MCF 10A (cell line): Measurements from ENCODE around the gene PABPN1L. TPM values are rescaled to one million over a fixed set of nuclear protein-coding genes. Genes with fewer than 3 reads are reported as not detected.

Experiments
- BruUV-seq: library from RNA; stranded (reverse); fragments of 400-500 nt; replicated peaks from 2 replicates; lab custom pipeline; 2021; lab: Mats Ljungman, UMichigan
- CTCF ChIA-PET: fragments of 300-600 bp; sonication (Branson Sonifier 250); formaldehyde crosslinking; extraction: SDS; loops from one replicate; lab custom pipeline; 2021; ENCODE audit warnings: antibody characterized with exemption, inconsistent platforms; lab: Yijun Ruan, JAX
- POLR2A ChIA-PET: fragments of 300-600, 350-650 bp; sonication (Branson Sonifier 250); formaldehyde crosslinking; extraction: SDS; loops from one replicate; lab custom pipeline; 2020; ENCODE audit warnings: antibody characterized with exemption, inconsistent platforms; lab: Yijun Ruan, JAX
- DNase-seq: peaks from one replicate; pipeline ENCODE4 v3.0.0-alpha.2; 2018; ENCODE audit not compliant: unreplicated experiment
- H3K27ac Mint-ChIP-seq: one replicate; pipeline ENCODE4 v1.8.0; 2022; ENCODE audit warnings: mild to moderate bottlenecking, low read depth, mixed read lengths; ENCODE audit not compliant: unreplicated experiment
- H3K27me3 Mint-ChIP-seq: one replicate; pipeline ENCODE4 v1.8.0; 2022; ENCODE audit warnings: mixed read lengths; ENCODE audit not compliant: insufficient read depth, unreplicated experiment
- H3K36me3 Mint-ChIP-seq: one replicate; pipeline ENCODE4 v1.8.0; 2022; ENCODE audit warnings: mild to moderate bottlenecking, moderate library complexity, mixed read lengths; ENCODE audit not compliant: insufficient read depth, unreplicated experiment
- H3K4me1 Mint-ChIP-seq: one replicate; pipeline ENCODE4 v1.8.0; 2022; ENCODE audit warnings: mixed read lengths; ENCODE audit not compliant: insufficient read depth, unreplicated experiment
- H3K4me3 Mint-ChIP-seq: one replicate; pipeline ENCODE4 v1.8.0; 2022; ENCODE audit warnings: mild to moderate bottlenecking, moderate library complexity, mixed read lengths; ENCODE audit not compliant: unreplicated experiment
- H3K9me3 Mint-ChIP-seq: one replicate; pipeline ENCODE4 v1.8.0; 2022; ENCODE audit warnings: mixed read lengths; ENCODE audit not compliant: unreplicated experiment
- intact Hi-C: fragments of 100-400 bp; cut with micrococcal nuclease; formaldehyde crosslinking; loops from 2 replicates; pipeline ENCODE4 v1.14.1; 2022
- total RNA-seq: library from RNA; stranded (reverse); gene quantifications from 2 replicates; pipeline ENCODE4 v1.2.3, GENCODE V29; 2022
- TF ChIP-seq, protein P1 (sequence below): fragments of 200-600 bp; IDR thresholded peaks from one replicate; pipeline ENCODE4 v1.8.0; 2022; ENCODE audit warnings: antibody characterized with exemption, mild to moderate bottlenecking; ENCODE audit not compliant: unreplicated experiment

The PABPN1L gene
- total RNA-seq, 1 experiment from 2014 or later: not detected

- intact Hi-C loops: no loop called here
- Mint-ChIP-seq H3K27ac (no peak overlapping the region), H3K27me3 (no peaks in the 10 kb centered on the region), H3K36me3 (peaks cover 6% of the 10 kb centered on the region), H3K4me3 (no peak overlapping the region), H3K4me1 (no peaks in the 10 kb centered on the region), H3K9me3 (no peaks in the 10 kb centered on the region)
- ChIA-PET POLR2A (interaction anchor here (0.7 kb wide), 1 partner anchor 13 kb away, joined by 3 read pairs; no protein-coding TSS in a partner anchor), CTCF (interaction anchor here (1.0 kb wide), 1 partner anchor 30 kb away, joined by 3 read pairs; no protein-coding TSS in a partner anchor)
- TF ChIP-seq, protein P1, sequence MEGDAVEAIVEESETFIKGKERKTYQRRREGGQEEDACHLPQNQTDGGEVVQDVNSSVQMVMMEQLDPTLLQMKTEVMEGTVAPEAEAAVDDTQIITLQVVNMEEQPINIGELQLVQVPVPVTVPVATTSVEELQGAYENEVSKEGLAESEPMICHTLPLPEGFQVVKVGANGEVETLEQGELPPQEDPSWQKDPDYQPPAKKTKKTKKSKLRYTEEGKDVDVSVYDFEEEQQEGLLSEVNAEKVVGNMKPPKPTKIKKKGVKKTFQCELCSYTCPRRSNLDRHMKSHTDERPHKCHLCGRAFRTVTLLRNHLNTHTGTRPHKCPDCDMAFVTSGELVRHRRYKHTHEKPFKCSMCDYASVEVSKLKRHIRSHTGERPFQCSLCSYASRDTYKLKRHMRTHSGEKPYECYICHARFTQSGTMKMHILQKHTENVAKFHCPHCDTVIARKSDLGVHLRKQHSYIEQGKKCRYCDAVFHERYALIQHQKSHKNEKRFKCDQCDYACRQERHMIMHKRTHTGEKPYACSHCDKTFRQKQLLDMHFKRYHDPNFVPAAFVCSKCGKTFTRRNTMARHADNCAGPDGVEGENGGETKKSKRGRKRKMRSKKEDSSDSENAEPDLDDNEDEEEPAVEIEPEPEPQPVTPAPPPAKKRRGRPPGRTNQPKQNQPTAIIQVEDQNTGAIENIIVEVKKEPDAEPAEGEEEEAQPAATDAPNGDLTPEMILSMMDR: no peak
- DNase-seq: no peak
- BruUV-seq: no TSS peak
Observed at GRCh38 chr16:88839745-88840599, 26.5 kb downstream of the PABPN1L start.

DNA sequence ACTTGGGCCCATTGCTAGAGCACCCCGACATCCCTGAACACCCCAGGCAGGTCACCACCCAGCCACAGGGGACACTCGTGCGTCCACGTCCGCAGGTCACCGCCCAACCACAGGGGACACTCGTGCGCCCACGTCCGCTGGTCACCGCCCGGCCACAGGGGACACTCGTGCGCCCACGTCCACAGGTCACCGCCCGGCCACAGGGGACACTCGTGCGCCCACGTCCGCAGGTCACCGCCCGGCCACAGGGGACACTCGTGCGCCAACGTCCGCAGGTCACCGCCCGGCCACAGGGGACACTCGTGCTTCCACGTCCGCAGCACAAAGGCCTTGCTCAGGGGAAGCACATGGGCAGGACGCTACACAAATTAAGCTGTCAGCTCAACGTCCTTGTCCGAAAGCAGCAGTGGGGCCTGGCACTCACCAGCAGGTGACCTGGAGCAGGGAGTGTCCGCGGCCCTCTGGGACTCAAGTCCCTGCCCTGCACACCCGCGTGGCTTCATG is 27.4 kb downstream of the PABPN1L start:
- Mint-ChIP-seq H3K4me3 (no peak overlapping the region), H3K27me3 (no peaks in the 10 kb centered on the region)

GRCh38 chr16:88838566-88838965 is 27.9 kb downstream of the PABPN1L start:
- no peak for DNase-seq
- no peak overlapping the region for H3K4me3 Mint-ChIP-seq
- intact Hi-C loops: no loop called here
- no TSS peak for BruUV-seq
- H3K9me3 Mint-ChIP-seq: no peaks in the 10 kb centered on the region
- H3K4me1 Mint-ChIP-seq: no peaks in the 10 kb centered on the region
- ChIA-PET CTCF (interaction anchor here (0.6 kb wide), 1 partner anchor 60 kb away, joined by 4 read pairs; no protein-coding TSS in a partner anchor), POLR2A (no interaction called here)
- H3K27ac Mint-ChIP-seq: no peak overlapping the region
- no peaks in the 10 kb centered on the region for H3K27me3 Mint-ChIP-seq
- TF ChIP-seq, protein P1: no peak
- peaks cover 6% of the 10 kb centered on the region for H3K36me3 Mint-ChIP-seq

More for the DNA sequence above, 27.4 kb downstream of the PABPN1L start:
- Mint-ChIP-seq H3K9me3 (no peaks in the 10 kb centered on the region), H3K27ac (no peak overlapping the region), H3K36me3 (peaks cover 6% of the 10 kb centered on the region), H3K4me1 (no peaks in the 10 kb centered on the region)
- intact Hi-C loops: no loop called here
- POLR2A ChIA-PET: no interaction called here
- CTCF ChIA-PET: no interaction called here
- DNase-seq: no peak
- TF ChIP-seq, protein P1: no peak
- BruUV-seq: no TSS peak

- ChIA-PET CTCF (interaction anchor here (0.6 kb wide), 1 partner anchor 60 kb away, joined by 4 read pairs; no protein-coding TSS in a partner anchor), POLR2A (no interaction called here)
- no peak overlapping the region for H3K4me3 Mint-ChIP-seq
Observed at GRCh38 chr16:88837806-88838205, 28.7 kb downstream of the PABPN1L start.

More at GRCh38 chr16:88837806-88838205, 28.7 kb downstream of the PABPN1L start:
- TF ChIP-seq, protein P1: no peak
- no peak overlapping the region for H3K27ac Mint-ChIP-seq
- intact Hi-C loops: no loop called here
- peaks cover 6% of the 10 kb centered on the region for H3K36me3 Mint-ChIP-seq
- H3K4me1 Mint-ChIP-seq: no peaks in the 10 kb centered on the region
- H3K9me3 Mint-ChIP-seq: no peaks in the 10 kb centered on the region
- no peaks in the 10 kb centered on the region for H3K27me3 Mint-ChIP-seq
- BruUV-seq: no TSS peak
- no peak for DNase-seq
